NCI-H1048 (cell line): ENCODE measurements around the gene ARL14EP.

Experiments
- DNase-seq: peaks from one replicate; lab custom pipeline; 2025; lab: John Stamatoyannopoulos, UW

Gene ARL14EP

DNA sequence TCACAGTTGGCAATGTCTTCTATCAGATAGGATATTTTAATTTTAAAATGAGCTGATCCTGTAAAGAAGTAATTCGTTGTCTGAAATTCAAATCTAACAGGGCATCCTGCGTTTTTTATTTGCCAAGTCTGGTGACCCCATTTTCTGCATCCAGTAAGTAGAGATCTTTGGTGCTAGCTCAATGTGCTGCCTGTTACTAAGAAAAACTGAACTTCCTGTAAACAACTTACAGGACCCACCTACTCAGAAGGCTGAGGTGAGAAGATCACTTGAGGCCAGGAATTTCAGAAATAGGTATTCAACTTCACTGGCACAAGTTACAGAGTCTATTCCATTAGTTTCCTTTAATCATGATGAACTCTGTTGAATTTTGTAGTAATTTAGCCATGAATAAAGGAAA, 4.0 kb downstream of the ARL14EP start:
- DNase-seq, result no peak

DNA sequence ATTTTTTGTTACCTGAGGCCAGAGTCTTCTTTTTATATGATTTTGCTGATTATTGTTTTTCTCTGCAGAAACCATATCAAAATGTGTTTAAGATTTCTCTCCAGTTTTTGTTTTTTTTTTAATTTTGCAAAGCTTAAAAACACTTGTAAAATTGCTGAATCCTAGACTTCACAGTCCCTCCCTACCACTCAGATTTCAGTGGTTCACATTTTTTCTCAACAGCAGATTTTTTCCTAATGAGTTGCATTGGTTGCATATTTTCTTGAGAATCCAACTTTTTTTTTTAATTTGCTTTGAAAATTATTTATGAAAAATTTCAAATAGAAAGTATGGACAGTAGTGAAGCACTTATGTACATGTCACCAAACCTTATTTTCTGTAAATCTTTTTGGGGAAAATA, 5.8 kb downstream of the ARL14EP start:
- no peak for DNase-seq

DNA sequence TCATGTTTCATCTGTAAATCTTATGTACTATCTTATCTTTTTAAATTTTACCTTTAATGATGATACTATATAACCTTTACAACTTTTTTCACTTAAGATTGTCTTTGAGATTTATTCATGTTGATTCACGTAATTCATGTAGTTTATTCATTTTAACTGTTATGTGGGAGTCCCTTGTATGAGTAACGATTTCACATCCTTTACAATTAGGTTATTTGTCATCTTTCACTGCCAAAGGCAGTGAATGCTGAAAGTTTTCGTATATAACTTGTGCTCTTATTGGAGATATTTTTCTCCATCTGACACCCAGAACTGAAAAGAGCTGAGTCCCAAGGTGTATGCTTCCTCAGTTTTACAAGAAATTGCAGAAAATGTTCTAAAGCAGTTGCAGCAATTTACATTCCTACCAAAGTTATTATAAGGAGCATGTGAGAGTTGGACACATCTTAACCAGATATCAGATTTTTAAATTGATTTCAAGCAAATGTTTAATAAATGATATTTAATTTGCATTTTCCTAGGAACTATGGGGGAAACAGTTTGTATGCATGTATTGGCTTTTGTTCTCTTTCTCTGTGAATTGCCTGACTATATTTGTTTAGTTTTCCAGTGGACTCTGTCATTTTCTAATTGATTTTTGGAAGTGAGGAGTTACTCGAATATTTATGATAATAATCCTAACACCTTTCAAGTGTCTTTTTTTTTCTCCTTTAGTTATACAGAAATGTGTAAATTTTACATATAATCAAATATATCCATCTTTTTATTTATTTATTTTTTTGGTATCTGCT, 6.4 kb downstream of the ARL14EP start:
- DNase-seq, result no peak

DNA sequence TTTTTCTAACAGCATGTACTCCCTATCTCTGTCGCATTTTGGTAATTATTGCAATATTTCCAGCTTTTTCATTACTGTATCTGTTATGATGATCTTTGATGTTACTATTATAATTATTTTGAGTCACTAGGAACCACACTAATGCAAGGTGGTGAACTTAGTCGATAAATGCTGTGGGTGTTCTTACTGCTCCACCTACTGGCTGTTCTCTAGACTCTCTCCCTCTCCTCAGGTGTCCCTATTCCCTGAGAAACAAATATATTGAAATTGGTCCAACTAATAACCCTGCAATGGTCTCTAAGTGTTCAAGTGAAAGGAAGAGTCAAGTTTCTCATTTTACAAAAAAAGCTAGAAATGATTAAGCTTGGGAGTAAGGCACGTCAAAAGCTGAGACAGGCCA, 10.5 kb downstream of the ARL14EP start:
- DNase-seq, result no peak

DNA sequence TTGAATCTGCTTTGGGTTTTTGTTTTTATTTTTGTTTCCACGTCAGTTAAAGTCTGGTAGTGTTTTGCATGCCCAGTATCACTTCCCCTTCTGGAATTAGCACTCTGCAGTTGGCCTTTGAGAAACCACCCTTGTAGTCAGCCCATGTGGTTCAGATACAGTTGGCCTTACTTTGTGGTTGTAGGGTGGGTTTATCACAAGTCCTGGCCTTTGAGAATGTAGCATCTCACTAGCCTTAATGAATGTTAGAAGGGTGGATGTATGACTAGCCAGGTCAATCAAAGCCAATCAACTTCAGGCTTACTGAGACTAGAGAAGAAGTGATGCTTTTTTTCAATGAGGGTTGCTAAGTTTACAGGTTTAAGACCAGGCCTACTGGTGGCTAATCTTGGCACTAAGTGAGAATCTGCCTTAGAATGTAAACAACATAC, 19.8 kb downstream of the ARL14EP start:
- DNase-seq, result no peak

DNA sequence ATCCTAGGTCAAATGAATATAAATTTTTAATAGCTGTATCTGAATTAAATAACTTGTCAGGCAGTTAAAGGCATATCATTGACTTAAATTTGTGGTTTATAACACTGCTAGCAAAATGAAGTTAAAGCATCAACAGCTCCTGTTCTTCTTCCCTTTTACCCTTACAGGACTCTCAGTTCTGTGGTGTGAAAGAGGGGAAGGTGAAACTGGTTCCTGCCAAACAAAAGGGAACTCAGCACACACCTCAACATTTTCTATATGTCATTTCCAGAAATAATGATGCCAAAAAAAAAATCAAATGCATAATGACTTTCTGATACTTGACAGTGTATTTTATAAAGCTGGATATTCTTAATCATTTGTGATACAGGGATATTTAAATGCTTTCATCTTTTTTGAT, 21.2 kb downstream of the ARL14EP start:
- no peak for DNase-seq

DNA sequence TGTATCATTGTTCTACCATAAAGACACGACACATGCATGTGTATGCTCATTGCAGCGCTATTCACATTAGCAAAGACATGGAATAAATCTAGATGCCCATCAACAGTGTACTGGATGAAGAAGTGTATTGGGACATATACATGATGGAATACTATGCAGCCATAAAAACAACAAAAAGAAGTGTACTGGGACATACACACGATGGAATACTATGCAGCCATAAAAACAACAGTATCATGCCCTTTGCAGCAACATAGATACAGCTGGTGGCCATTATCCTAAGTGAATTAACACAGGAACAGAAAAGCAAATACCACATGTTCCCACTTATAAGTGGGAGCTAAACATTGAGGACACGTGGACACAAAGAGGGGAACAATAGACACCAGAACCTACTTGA, 22.7 kb downstream of the ARL14EP start:
- no peak for DNase-seq

DNA sequence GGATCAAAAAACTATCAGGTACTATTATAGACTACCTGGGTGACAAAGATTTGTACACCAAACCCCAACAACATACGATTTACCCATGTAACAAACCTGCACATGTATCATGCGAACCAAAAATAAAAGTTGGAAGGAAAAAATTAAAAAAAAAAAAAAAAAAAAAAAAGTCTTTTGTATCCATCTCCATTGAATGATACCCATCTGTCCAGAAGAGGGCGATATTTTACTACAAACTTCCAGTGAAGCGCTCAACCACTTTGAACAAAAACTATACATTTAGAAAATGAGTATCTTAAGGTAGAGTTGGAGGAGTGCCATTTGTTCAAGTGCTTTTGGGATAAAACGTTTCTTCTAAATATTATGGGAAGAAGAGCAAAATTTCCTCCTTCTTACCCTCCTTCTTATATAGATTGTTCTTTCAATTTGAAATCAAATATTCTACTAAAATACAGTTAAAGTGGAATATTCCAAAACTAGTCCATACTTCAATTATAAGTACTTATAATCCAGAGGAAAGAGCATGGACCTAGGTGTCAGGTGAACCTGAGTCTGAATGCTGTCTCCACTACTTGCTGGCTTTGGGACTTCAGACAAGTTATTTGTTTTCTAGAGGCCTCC, 23.3 kb downstream of the ARL14EP start:
- peak; percentile 20 for DNase-seq

DNA sequence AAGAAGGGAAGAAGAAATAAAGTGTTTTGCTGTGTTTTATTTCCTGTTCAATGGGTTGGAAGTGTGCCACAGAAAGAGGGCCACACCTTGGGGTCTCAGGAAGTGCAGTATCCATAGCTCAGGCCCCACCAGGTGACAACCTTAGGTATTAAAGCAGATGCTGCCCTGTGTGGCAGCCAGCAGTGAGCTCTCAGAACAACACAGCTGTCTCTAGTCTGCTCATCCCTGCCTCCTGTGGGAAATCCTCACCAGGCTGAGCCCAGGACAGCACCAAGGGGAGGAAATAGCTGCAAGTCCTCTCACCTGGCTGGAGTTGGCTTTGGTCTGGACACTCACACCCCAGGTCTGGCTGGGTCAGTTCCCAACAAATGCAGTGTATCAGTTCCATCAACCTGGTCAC, 25.1 kb downstream of the ARL14EP start:
- DNase-seq, result no peak

DNA sequence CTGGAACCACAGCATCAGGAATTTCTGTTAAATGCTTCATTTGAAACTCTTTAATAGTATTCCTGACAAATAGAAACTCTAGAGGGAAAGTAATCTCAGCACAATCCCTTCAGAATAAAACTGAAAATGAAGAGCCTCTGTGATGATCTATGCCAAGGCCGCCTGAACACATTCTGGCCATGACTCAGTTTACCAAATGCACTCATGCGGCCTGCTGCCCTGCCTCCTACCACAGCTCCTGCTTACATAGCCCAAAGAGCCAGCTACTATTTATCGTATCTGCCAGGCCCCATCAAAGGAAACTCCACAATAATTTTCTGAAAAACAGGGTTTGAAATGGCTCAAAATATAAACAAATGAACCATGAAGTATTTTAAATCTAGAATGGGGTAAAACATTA, 27.0 kb downstream of the ARL14EP start:
- DNase-seq, result no peak

DNA sequence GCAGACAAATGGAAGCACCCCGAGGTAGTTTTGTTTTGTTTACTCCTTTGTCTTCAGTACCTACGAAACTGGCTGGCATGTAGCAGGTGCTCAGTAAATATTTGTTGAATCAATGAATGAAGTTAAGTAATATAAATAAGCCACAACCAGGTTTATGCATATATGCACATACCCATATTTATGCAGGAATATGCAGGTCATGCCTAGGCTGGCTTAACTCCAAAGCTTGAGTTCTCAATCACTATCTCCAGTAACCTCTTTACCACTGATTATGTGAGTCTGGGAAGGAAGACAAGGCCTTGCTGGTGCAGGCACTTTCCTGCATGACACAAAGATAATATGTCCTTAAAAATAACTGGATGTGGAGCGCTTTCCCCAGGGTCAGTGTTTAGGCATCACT, 27.5 kb downstream of the ARL14EP start:
- no peak for DNase-seq

DNA sequence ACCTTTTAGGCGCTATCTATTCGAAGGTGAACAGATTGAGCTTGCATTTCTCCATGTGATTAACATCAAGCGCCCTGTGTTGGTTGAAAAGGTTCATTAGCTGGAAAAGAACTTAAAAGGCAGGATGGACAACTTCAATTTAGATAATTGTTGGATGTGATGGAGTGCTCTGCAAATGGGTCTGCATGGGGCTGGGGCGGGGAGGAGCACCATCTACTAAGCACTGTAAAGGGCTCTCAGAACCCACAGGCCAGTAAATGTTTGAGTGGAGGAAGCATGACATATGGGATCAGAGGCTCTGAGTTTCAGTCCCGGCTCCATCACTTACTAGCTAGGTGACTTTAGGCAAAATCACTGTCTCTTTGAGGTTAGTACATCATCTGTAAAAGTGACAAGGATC, 28.2 kb downstream of the ARL14EP start:
- no peak for DNase-seq

DNA sequence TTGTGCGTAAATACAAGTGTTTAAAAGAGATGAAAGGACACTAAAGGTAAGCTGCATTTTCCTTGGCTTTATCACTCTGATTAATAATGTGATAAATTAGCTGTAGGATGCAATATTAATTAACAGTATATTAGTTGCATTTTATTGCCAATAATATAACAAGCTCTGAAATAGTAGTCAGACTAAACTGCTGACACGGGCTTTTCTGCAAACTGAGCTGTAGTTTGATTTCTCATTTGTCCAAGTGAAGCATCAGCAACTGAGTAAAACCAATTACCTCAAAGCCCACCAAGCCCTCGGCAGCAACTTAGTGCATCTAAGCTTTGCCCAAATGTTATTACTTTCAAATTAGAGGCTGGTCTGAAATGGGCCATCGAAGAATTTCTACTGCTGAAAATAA, 33.5 kb downstream of the ARL14EP start:
- no peak for DNase-seq

DNA sequence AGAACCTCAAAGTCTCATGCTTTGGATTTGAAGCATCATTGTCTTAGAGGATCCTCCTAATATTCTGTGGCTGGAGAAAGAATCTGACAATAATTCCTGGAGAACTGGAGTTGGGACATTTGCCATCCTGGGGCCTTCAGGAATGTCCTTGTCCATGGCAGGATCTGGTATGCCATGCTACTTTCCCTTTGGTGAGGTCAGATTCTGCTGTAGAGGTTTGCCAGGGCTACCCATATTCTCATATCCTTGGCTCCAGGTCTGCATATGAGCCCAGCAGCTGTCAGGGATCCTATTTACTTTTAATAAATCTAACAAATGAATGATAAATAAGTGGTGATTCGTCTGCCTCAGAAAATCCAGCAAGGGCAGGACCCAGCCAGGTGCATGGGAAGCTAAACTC, 35.0 kb downstream of the ARL14EP start:
- no peak for DNase-seq

DNA sequence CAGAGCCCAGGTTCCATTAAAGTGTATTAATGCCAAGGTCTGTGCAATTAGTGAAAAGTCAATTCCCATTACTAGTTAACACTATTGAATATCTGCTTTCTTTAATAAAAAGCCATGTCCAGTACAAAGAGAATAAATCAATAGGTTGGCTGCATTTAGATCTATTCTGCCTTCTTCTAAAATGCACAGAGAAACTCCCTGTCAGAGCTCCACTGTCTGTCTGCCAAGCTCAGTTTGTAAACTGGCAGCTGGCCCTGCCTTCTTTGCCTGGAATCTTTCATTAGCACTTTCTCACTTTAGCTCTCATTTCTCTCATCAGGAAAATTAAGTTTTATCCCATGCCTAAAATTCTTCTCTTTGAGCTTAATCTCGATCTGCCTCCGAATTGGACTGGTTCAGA, 35.6 kb downstream of the ARL14EP start:
- DNase-seq, result no peak

DNA sequence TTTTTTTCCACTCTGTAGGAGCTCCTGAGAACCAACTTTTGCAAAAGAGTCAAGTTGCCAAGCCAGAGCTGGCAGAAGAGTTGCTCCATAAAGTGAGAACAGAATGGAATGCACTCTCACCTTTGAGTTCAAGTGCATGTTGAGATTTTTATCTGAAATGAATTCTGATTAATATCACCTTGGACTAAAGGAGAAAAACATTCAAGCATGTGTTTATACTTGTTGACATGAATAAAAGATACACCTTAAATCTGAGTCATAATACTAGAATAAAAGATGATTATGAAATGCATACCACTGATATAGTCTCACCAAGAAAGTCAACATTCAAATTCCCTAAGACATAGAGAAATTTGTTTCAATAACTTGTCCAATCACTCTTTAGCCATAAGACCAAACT, 37.8 kb downstream of the ARL14EP start:
- DNase-seq, result no peak

DNA sequence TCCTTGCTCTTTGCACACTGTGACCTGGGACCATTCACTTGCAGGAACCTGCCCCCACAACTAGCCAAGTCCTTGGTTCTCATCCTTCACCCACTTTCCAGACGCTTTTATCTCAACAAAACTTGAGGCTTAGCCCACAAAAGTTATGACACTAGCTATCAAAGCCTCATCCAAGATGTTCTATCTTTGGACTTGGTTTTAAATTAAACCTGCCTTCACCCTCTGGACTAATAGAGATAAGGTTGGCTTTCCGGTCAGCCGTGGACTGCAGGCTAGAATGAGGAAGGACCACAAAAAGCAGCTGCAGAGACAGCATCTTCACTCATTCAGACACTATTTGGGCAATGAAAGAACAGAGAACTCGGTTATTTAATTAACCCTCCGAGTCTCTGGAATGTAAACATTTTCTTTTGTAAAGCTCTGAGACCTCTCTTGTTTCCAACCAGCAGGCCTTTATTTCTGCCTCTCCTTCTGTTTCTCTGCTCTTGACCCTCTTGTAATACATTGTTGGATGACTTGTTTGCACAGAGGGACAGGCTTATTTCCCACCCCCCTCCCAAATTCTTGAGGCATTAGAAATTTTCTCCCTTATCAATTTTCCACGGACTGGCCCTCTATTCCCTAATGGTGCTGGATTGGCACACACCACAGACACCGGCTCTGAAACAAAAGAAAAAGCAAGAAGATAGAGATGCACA, 41.4 kb downstream of the ARL14EP start:
- no peak for DNase-seq

DNA sequence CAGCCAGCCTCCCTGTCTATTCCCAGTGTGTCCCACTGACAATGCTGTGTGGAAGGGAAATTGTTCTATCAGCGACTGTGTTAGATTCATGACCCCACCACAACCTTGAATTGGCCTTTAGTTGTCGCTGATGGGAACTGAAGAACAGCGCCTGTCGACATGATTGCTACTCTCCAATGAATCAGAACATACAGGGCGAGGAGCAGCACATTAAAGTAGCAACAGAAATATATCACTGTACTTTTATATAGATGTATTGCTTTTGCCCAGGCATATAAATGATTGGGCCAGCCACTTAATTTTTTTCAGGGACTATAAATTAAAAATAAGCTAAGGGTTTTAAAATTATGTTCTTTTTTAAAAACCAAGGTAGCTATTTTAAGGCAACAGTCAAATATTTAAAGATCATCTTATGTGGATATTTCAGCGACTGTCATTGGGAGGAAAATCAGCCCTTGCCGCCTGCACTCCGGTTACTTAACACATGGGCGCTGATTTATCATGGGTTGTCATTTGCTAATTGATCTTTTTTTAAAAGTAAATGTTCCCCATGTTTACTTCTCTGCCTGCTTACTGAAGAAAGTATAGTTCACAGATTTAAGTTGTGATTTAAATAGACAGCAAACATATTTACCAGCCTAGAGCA, 42.1 kb downstream of the ARL14EP start:
- DNase-seq, result no peak

DNA sequence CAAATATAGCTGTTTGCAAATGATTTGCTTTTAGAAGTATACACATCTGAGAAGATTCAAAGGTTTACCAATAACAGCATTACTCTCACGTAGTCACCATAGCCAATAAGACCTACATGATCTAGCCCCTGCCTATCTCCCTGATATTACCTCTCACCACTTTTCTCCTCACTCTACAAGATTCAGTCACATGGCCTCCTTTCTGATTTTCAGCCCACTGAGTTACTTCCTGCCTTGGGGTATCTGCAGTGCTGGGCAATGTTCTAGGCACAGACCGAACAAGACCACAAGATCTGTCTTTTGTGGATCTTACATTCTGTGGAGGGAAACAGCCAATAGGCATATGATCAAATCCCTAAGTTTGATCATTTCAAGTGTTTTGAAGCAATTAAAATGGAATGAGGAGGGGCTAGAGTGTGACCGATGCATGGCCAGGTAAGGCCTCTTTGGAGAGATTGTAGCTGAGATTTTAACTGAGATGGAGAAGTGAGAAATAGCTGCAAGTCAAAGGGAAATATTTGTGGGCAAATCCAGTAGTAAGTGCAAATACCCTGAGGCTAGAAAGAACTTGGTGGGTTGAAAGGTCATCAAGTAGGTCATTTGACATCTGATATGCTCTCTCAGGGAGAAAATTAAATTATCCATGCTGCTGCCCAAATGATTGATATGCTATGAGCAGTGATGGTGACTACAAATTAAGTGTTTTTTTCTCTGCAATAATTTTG, 43.1 kb downstream of the ARL14EP start:
- DNase-seq, result no peak

DNA sequence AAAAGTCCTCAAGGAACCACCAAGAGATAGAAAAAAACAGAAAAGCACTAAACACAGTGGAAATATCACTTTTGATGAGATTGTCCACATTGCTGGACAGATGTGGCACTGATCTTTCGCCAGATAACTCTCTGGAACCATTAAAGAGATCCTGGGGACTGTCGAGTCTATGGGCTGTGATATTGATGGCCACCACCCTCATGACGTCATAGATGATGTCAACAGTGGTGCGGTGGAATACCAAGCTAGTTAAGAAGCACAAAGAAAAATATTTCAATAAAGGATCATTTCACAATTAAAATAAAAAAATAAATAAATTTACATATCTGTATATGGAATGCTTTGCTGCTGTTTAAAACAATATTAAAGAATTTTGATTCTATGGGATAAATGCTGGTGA, 45.5 kb downstream of the ARL14EP start:
- DNase-seq, result no peak

DNA sequence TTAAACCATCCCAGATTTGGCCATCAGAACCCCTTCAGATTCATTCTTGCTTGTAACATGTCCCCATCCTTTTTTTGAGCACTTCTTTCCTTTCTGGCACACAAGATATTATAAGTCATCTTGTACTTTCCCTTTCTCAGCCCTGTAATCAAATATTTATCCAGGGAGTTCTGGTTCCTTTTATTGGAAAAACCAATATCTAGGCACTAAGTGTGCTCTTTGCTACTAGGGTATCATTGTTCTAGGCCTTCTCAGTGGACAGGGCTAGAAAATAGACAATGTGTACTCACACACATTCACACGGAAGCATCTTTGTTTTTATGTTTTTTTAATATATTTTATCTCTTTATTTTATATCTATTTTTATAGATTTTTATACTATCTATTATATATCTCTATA, 47.3 kb downstream of the ARL14EP start:
- DNase-seq, result no peak

DNA sequence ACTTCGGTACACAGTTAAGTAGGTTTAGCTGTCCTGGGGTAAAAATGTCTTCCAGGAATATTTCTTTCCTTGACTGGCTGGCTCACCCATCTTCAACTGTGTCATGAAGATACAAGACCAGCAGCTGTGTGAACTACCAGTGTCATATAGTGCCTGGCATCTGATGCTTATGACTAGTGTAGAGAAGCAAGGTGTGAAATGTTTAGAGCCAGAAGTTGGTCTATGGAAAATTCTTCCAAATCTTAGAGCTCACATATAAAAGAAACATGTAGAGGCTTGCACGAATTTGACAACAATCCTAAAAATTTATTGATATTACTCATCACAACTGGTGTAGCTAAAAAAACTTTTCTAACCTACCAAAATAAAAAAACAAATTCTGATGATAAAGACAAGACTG, 54.4 kb downstream of the ARL14EP start:
- no peak for DNase-seq
